Measurements from ENCODE around the gene UNC5C. TPM values are rescaled to one million over a fixed set of nuclear protein-coding genes. Genes with fewer than 3 reads are reported as not detected.

The UNC5C gene
- total RNA-seq, 4 donors from 2014 or later: 1.6 to 4.4 (median 3.2) TPM

GRCh38 chr4:95537191-95537590 is 11.6 kb downstream of the UNC5C start:
- 60 to 73% methylated on average over 6 to 8 of the region's 8 CpGs for WGBS, 2 donors (ENCODE audit: low coverage in 1 of 2)
- ATAC-seq: no peak
- no peak overlapping the region for H3K27ac ChIP-seq

GRCh38 chr4:95536650-95537049 is 12.1 kb downstream of the UNC5C start:
- no peak overlapping the region for H3K4me3 ChIP-seq
- no peaks in the 10 kb centered on the region for H3K4me1 ChIP-seq
- no peak for TF ChIP-seq EP300 (IDR thresholded peaks at IDR 0.05)
- TF ChIP-seq POLR2A (IDR thresholded peaks at IDR 0.05): no peak
- TF ChIP-seq CTCF (IDR thresholded peaks at IDR 0.05): no peak
- TF ChIP-seq POLR2AphosphoS5 (IDR thresholded peaks at IDR 0.05): no peak
- H3K27me3 ChIP-seq: no peaks in the 10 kb centered on the region
- 83 to 90% methylated on average over 2 of the region's 2 CpGs for WGBS, 2 donors (ENCODE audit: low coverage in 1 of 2)
- no peak overlapping the region for H3K27ac ChIP-seq
- H3K9me3 ChIP-seq: no peaks in the 10 kb centered on the region
- ATAC-seq: no peak
- no peaks in the 10 kb centered on the region for H3K36me3 ChIP-seq

More at GRCh38 chr4:95537191-95537590, 11.6 kb downstream of the UNC5C start:
- H3K4me1 ChIP-seq: no peaks in the 10 kb centered on the region
- H3K36me3 ChIP-seq: no peaks in the 10 kb centered on the region
- no peak overlapping the region for H3K4me3 ChIP-seq
- TF ChIP-seq POLR2A (IDR thresholded peaks at IDR 0.05) (no peak), CTCF (IDR thresholded peaks at IDR 0.05) (no peak), EP300 (IDR thresholded peaks at IDR 0.05) (no peak), POLR2AphosphoS5 (IDR thresholded peaks at IDR 0.05) (no peak)
- no peaks in the 10 kb centered on the region for H3K9me3 ChIP-seq
- H3K27me3 ChIP-seq: no peaks in the 10 kb centered on the region

DNA sequence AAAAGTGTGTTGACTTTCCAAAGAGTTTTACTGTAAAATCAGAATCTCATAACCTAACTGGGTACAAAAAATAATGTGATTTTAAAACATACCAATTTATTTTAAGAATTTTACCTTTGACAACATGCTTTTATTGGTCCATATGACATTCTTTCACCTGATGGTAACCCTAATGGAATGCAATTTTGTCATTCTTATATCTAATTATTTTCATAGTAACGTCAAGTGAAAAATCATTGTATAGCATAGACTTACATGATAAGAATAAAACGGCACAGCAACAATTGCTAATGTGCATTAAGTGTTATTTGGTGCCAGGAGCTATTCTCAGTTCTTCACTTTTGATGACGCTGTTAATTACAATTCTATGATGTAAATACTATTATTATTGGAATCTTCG is 13.6 kb downstream of the UNC5C start:
- H3K27ac ChIP-seq: no peak overlapping the region
- ATAC-seq: no peak
- no peaks in the 10 kb centered on the region for H3K27me3 ChIP-seq
- no peak overlapping the region for H3K4me3 ChIP-seq
- no peaks in the 10 kb centered on the region for H3K36me3 ChIP-seq
- no peak for TF ChIP-seq EP300 (IDR thresholded peaks at IDR 0.05)
- TF ChIP-seq POLR2AphosphoS5 (IDR thresholded peaks at IDR 0.05): no peak
- no peak for TF ChIP-seq CTCF (IDR thresholded peaks at IDR 0.05)
- no peak for TF ChIP-seq POLR2A (IDR thresholded peaks at IDR 0.05)
- 65 to 66% methylated on average over 4 of the region's 4 CpGs for WGBS, 2 donors (ENCODE audit: low coverage in 1 of 2)
- H3K4me1 ChIP-seq: no peaks in the 10 kb centered on the region
- no peaks in the 10 kb centered on the region for H3K9me3 ChIP-seq

GRCh38 chr4:95534032-95534431 is 14.7 kb downstream of the UNC5C start:
- Histone ChIP-seq H3K4me3 (no peak overlapping the region), H3K36me3 (no peaks in the 10 kb centered on the region), H3K4me1 (no peaks in the 10 kb centered on the region), H3K9me3 (no peaks in the 10 kb centered on the region), H3K27me3 (no peaks in the 10 kb centered on the region), H3K27ac (no peak overlapping the region)
- no peak for ATAC-seq
- WGBS, 2 donors (ENCODE audit: low coverage in 1 of 2): 75 to 81% methylated on average over 5 of the region's 5 CpGs
- TF ChIP-seq POLR2AphosphoS5 (IDR thresholded peaks at IDR 0.05) (no peak), EP300 (IDR thresholded peaks at IDR 0.05) (no peak), POLR2A (IDR thresholded peaks at IDR 0.05) (no peak), CTCF (IDR thresholded peaks at IDR 0.05) (no peak)

- 90 to 91% methylated on average over 9 of the region's 9 CpGs for WGBS, 2 donors (ENCODE audit: low coverage in 1 of 2)
- TF ChIP-seq POLR2A (IDR thresholded peaks at IDR 0.05) (no peak), EP300 (IDR thresholded peaks at IDR 0.05) (no peak), POLR2AphosphoS5 (IDR thresholded peaks at IDR 0.05) (no peak), CTCF (IDR thresholded peaks at IDR 0.05) (no peak)
- H3K9me3 ChIP-seq: no peaks in the 10 kb centered on the region
- no peak overlapping the region for H3K27ac ChIP-seq
- ATAC-seq: no peak
- H3K4me1 ChIP-seq: no peaks in the 10 kb centered on the region
- H3K4me3 ChIP-seq: no peak overlapping the region
- no peaks in the 10 kb centered on the region for H3K36me3 ChIP-seq
- H3K27me3 ChIP-seq: no peaks in the 10 kb centered on the region
Observed at GRCh38 chr4:95533254-95533653, 15.5 kb downstream of the UNC5C start.
